Spleen (tissue), 11 donors: ENCODE data around the gene DELE1. TPM values are rescaled to one million over a fixed set of nuclear protein-coding genes. Genes with fewer than 3 reads are reported as not detected.
A peak's percentile ranks its signal among the peaks of the same experiment; 100 is the strongest.

ENCODE experiments used
- DNase-seq: peaks from one replicate; pipeline ENCODE4 v3.0.0-alpha.2; 2020
- H3K27ac ChIP-seq, 8 donors: fragments of 200-600 bp; sonication (generic) in 7 of 8; 1 replicate in 4 of 8; 2 replicates in 4 of 8; pipeline versions ENCODE4 v1.5.0 to v1.8.0; 2016 to 2021; ENCODE audit warnings: inconsistent platforms in 4 of 8, mild to moderate bottlenecking in 4 of 8, moderate library complexity in 1 of 8
- H3K27me3 ChIP-seq, 7 donors: fragments of 200-600 bp; sonication (generic) in 6 of 7; replicated peaks in 1 of 7; 1 replicate in 4 of 7; 2 replicates in 3 of 7; pipeline versions ENCODE4 v1.5.0 to v1.8.0; 2016 to 2021; ENCODE audit warnings: inconsistent platforms in 3 of 7, mild to moderate bottlenecking in 1 of 7
- H3K36me3 ChIP-seq, 6 donors: fragments of 200-600 bp; sonication (generic) in 5 of 6; 1 replicate in 4 of 6; 2 replicates in 2 of 6; pipeline versions ENCODE4 v1.5.0 to v1.8.0; 2016 to 2021; ENCODE audit warnings: inconsistent platforms in 2 of 6
- H3K4me1 ChIP-seq, 6 donors: fragments of 200-600 bp; sonication (generic) in 5 of 6; 1 replicate in 3 of 6; 2 replicates in 3 of 6; pipeline versions ENCODE4 v1.5.0 to v1.8.0; 2016 to 2021; ENCODE audit warnings: inconsistent platforms in 3 of 6
- H3K4me3 ChIP-seq, 8 donors: fragments of 200-600 bp; sonication (generic) in 7 of 8; 1 replicate in 4 of 8; 2 replicates in 4 of 8; pipeline versions ENCODE4 v1.5.0 to v1.8.0; 2016 to 2021; ENCODE audit warnings: inconsistent platforms in 4 of 8, mild to moderate bottlenecking in 4 of 8, moderate library complexity in 2 of 8
- H3K9me3 ChIP-seq, 8 donors: fragments of 200-600 bp; sonication (generic) in 7 of 8; 1 replicate in 4 of 8; 2 replicates in 4 of 8; pipeline versions ENCODE4 v1.5.0 to v1.8.0; 2016 to 2021; ENCODE audit warnings: inconsistent platforms in 4 of 8
- POLR2A ChIP-seq, 3 donors: fragments of 450-650 bp; IDR thresholded peaks; one replicate each; pipeline ENCODE4 v1.5.1; 2017; ENCODE audit warnings: antibody characterized with exemption in 3 of 3, mild to moderate bottlenecking in 1 of 3
- POLR2AphosphoS5 ChIP-seq, 3 donors: sonication (generic); formaldehyde crosslinking; IDR thresholded peaks; one replicate each; pipeline ENCODE4 v1.5.1; 2017; ENCODE audit warnings: antibody characterized with exemption in 3 of 3
- WGBS, 5 donors: extraction: QIAGEN DNeasy Blood & Tissue Kit in 3 of 5; methylation state at CpG; one replicate each; pipeline versions ENCODE4 v1.1.5 to v1.1.7; 2013 to 2018; 5-methylcytosine and 5-hydroxymethylcytosine counted together
- intact Hi-C: fragments of 100-400 bp; cut with DNase I; formaldehyde crosslinking; loops from one replicate; pipeline ENCODE4 v1.15.0; 2023; ENCODE audit warnings: low total_unique reads
- polyA plus RNA-seq, 3 donors: library from polyadenylated mRNA; stranded (reverse); fragments of 200-250 nt; gene quantifications; one replicate each; pipeline ENCODE4 v1.2.1, GENCODE V29; 2013
- total RNA-seq, 7 donors: library from RNA; depleted of rRNA in 3 of 7; stranded (reverse); fragments of >200 nt in 3 of 7; fragmentation: NEBNext Ultra II Directional in 4 of 7; extraction: Animal tissue kit (Norgen Biotek cat#: 25700) in 4 of 7; gene quantifications; one replicate each; pipeline versions ENCODE4 v1.1.0 to v1.2.1, GENCODE V29; 2016 to 2021
- TF ChIP-seq, protein P1 (sequence below), 11 experiments: fragments of 200-600 bp in 7 of 11; fragments of 450-650 bp in 4 of 11; sonication (generic) in 4 of 11; IDR thresholded peaks in 8 of 11; conservative IDR thresholded peaks in 3 of 11; 1 replicate in 7 of 11; 2 replicates in 4 of 11; pipeline versions ENCODE4 v1.4.0 to v1.8.0; 2016 to 2021; ENCODE audit warnings: antibody characterized with exemption in 11 of 11, inconsistent platforms in 4 of 11, mild to moderate bottlenecking in 1 of 11
- donor health status: healthy with polysubstance abuse.
- donor health status: DM: no; HTN: no; CAD: no; lungs with moderate emphysema.
- donor health status: DM: no; HTN: no; CAD: no.
- donor health status: Bipolar disorder and iron deficiency.
- donor health status: healthy.
- donor health status: DM: no; HTN: no; CAD: no.
- donor health status: DM: yes; HTN: yes; CAD: no.

The DELE1 gene
- total and polyA plus RNA-seq, 10 donors, result 36.1 to 194 (median 130) TPM

DNA sequence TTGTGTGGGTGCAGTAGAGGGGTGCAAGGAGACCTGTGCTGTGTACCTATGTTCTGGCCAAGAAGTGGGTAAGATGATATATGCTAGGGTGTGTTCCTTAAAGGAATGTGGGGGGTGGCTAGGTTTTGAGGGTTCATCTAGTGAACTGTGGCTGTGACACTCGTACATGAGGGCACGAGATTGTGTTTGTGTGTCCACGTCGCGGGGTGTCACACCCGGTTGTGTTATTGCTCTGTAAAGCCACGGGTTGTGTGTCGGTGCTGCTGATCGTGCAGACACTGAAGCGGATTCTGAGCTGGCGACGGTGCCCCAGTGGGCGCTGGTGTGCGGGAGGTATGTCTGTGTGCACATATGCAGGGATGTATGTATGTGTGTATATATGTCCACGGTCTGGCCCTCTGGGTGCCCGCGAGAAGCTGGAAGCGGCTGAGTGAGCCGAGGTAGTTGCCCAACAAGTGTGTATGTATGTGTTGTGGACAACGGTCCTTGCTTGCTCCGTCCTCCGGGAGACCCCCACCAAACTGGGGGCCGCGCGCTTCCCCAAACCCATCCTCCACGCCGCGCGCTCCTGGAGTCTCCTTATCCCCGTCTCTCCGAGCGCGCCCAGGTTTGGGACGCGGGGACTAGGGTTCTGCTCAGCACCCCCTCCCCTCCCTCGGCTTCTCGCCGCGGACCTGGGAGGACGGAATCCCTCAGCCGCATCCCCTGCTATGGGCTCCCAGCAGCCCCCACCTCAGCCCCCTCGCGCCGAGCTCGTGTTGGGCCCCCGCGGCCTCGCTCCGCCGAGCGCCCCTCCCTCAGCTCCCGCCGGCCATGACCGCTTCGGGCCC, 46.1 kb upstream of the DELE1 start:
- H3K36me3 ChIP-seq, result no peaks in the 10 kb centered on the region
- 2 to 4% (median 2%) methylated on average over 33 to 55 of the region's 55 CpGs for WGBS, 5 donors
- peak overlapping the region in 2 of 8 donors; percentile 3 to 50 for H3K27ac ChIP-seq
- H3K4me1 ChIP-seq, result peaks cover 31 to 49% (median 38%) of the 10 kb centered on the region in 6 donors
- H3K9me3 ChIP-seq, result no peaks in the 10 kb centered on the region
- TF ChIP-seq POLR2A (IDR thresholded peaks at IDR 0.05), result no peak
- no peak for TF ChIP-seq POLR2AphosphoS5 (IDR thresholded peaks at IDR 0.05)
- TF ChIP-seq, protein P1, sequence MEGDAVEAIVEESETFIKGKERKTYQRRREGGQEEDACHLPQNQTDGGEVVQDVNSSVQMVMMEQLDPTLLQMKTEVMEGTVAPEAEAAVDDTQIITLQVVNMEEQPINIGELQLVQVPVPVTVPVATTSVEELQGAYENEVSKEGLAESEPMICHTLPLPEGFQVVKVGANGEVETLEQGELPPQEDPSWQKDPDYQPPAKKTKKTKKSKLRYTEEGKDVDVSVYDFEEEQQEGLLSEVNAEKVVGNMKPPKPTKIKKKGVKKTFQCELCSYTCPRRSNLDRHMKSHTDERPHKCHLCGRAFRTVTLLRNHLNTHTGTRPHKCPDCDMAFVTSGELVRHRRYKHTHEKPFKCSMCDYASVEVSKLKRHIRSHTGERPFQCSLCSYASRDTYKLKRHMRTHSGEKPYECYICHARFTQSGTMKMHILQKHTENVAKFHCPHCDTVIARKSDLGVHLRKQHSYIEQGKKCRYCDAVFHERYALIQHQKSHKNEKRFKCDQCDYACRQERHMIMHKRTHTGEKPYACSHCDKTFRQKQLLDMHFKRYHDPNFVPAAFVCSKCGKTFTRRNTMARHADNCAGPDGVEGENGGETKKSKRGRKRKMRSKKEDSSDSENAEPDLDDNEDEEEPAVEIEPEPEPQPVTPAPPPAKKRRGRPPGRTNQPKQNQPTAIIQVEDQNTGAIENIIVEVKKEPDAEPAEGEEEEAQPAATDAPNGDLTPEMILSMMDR (IDR thresholded peaks at IDR 0.05 in 8 of 11, conservative IDR thresholded peaks at IDR 0.05 in 3 of 11), result no peak
- intact Hi-C loops, result loop anchor here (5.0 kb wide), 1 partner anchor 175 kb away; no protein-coding TSS in a partner anchor
- H3K27me3 ChIP-seq, result peaks cover 13 to 99% (median 59%) of the 10 kb centered on the region in 7 donors
- peak overlapping the region; percentile 39 to 76 (median 48) for H3K4me3 ChIP-seq
- DNase-seq, result peak; percentile 78

DNA sequence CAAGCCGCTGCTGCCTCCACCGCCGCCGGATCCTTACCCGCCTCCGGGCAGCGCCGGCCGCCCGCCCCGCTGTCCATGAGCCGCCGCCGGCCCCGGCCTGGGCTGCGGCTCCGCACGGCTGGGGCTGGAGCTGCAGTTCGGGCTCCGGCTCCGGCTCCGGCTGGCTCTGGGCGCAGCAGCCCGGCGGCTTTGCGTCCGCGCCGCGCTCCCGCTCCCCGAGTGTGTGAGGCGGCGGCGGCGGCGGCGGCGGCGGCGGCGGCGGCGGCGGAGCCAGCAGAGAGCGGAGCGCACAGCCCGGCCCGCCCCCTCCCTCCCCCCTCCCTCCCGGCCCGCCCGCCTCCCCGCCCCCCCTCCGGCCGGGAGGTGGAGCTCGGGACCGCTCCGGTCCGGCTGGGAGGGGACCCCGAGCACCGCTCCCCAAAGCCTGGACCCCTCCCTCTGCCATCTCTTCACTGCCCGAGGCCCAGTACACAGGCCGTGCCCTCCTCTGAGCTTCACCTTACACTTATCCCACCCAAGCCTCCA, 45.4 kb upstream of the DELE1 start, which contains the start of gene PCDH1:
PCDH1 (minus strand) TSS at position 225 of the 525 bp plus-strand sequence; CDS start at position 77, 148 bp downstream.
- Histone ChIP-seq H3K4me3 (peak within 1 kb of the TSS; percentile 39 to 76 (median 48)), H3K36me3 (no peaks in the 10 kb centered on the region), H3K27ac (peak within 1 kb of the TSS in 3 of 8 donors; percentile 11 to 50 (median 12)), H3K9me3 (no peaks in the 10 kb centered on the region), H3K4me1 (peaks cover 31 to 55% (median 41%) of the 10 kb centered on the region in 6 donors), H3K27me3 (peaks cover 19 to 99% (median 66%) of the 10 kb centered on the region in 7 donors)
- peak; percentile 82 for DNase-seq
- WGBS, 5 donors, result 0 to 4% (median 1%) methylated on average over 2 to 56 of the region's 63 CpGs
- intact Hi-C loops, result loop anchor here (5.0 kb wide), 1 partner anchor 176 kb away; no protein-coding TSS in a partner anchor
- TF ChIP-seq, protein P1 (IDR thresholded peaks at IDR 0.05 in 8 of 11, conservative IDR thresholded peaks at IDR 0.05 in 3 of 11), result no peak
- TF ChIP-seq POLR2A (IDR thresholded peaks at IDR 0.05) (no peak), POLR2AphosphoS5 (IDR thresholded peaks at IDR 0.05) (no peak)

DNA sequence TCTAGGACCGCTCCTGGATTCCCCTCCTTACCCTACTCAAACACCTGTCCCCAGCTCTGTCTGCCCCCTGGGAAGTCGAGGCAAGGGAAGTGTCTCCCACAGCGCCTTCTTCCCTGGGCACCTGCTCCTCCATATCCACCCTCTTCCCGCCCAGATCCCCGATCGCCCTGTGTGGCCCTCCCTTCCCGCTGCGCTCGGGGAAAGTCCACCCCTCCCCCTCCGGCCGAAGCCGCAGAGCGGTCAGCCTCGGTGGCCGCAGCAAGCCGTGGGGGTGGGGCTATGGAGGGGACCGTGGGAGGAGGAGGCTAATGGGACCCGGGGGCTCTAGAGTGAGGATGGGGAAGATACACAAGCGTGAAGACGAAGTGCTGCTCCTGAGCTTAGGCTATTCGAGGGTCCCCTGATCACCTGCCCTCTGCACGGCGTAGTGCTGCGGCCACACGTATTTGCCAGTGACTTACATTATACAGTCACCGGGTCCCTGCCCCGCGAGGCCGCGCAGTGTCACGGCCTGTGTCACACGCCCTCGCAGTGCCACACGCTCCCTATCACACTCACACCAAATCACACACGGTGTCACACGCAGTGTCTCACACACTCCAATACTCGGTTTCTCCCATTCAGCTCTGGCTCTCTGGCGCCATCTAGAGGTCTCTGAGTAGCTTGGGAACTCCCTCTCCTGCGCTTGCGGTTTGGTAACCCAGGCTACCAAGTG, 44.8 kb upstream of the DELE1 start:
- peak; percentile 93 for DNase-seq
- H3K27ac ChIP-seq, result peak overlapping the region in 3 of 8 donors; percentile 11 to 42 (median 12)
- peaks cover 25 to 100% (median 72%) of the 10 kb centered on the region in 7 donors for H3K27me3 ChIP-seq
- intact Hi-C loops, result loop anchor here (5.0 kb wide), 1 partner anchor 177 kb away; no protein-coding TSS in a partner anchor
- peaks cover 33 to 61% (median 43%) of the 10 kb centered on the region in 6 donors for H3K4me1 ChIP-seq
- TF ChIP-seq, protein P1 (IDR thresholded peaks at IDR 0.05 in 8 of 11, conservative IDR thresholded peaks at IDR 0.05 in 3 of 11), result peak; percentile 88 to 99 (median 96)
- TF ChIP-seq POLR2AphosphoS5 (IDR thresholded peaks at IDR 0.05) (peak in 2 of 3 donors; percentile 51 to 56), POLR2A (IDR thresholded peaks at IDR 0.05) (no peak)
- H3K36me3 ChIP-seq, result no peaks in the 10 kb centered on the region
- peak overlapping the region; percentile 39 to 76 (median 48) for H3K4me3 ChIP-seq
- WGBS, 5 donors, result 0 to 2% (median 1%) methylated on average over 30 to 40 of the region's 40 CpGs
- no peaks in the 10 kb centered on the region for H3K9me3 ChIP-seq
